GM23338 (cell line): ENCODE data around the gene STAT6. TPM values are rescaled to one million over a fixed set of nuclear protein-coding genes. Genes with fewer than 3 reads are reported as not detected.

Experiments
- ATAC-seq: fragments of 200-7000 bp; cut with Tn5 transposase; 3 replicates; pipeline ENCODE4 v1.9.1; 2020
- DNase-seq: peaks from one replicate; pipeline ENCODE4 v3.0.0-alpha.2; 2015; ENCODE audit warnings: low spot score
- H2AFZ ChIP-seq: fragments of 200-600 bp; sonication (generic); 2 replicates; pipeline ENCODE4 v1.8.0; 2016; ENCODE audit warnings: antibody characterized with exemption, mild to moderate bottlenecking, moderate library complexity
- H3F3A ChIP-seq: fragments of 200-600 bp; sonication (generic); replicated peaks from 2 replicates; pipeline ENCODE4 v1.8.0; 2017; ENCODE audit warnings: antibody characterized with exemption, mixed run types, low read depth
- H3K27ac ChIP-seq: fragments of 200-600 bp; sonication (generic); 2 replicates; pipeline ENCODE4 v1.6.1; 2016; ENCODE audit warnings: low read depth
- H3K27me3 ChIP-seq: fragments of 200-600 bp; sonication (generic); 2 replicates; pipeline ENCODE4 v1.8.0; 2016; ENCODE audit warnings: mild to moderate bottlenecking, mixed run types, moderate library complexity; ENCODE audit not compliant: insufficient read depth
- H3K36me3 ChIP-seq: fragments of 200-600 bp; sonication (generic); 2 replicates; pipeline ENCODE4 v1.8.0; 2016; ENCODE audit warnings: mild to moderate bottlenecking; ENCODE audit not compliant: insufficient read depth
- H3K4me1 ChIP-seq: fragments of 200-600 bp; sonication (generic); 2 replicates; pipeline ENCODE4 v1.8.0; 2016; ENCODE audit warnings: mild to moderate bottlenecking, moderate library complexity; ENCODE audit not compliant: insufficient read depth
- H3K4me2 ChIP-seq: fragments of 200-600 bp; sonication (generic); 2 replicates; pipeline ENCODE4 v1.7.1; 2017; ENCODE audit warnings: mixed run types
- H3K4me3 ChIP-seq: fragments of 200-600 bp; sonication (generic); 2 replicates; pipeline ENCODE4 v1.6.1; 2016; ENCODE audit warnings: mixed run types
- H3K79me2 ChIP-seq: fragments of 200-600 bp; sonication (generic); replicated peaks from 2 replicates; pipeline ENCODE4 v1.8.0; 2017; ENCODE audit warnings: mild to moderate bottlenecking; ENCODE audit not compliant: insufficient read depth
- H3K9me2 ChIP-seq: fragments of 200-600 bp; sonication (generic); 2 replicates; pipeline ENCODE4 v1.8.0; 2017; ENCODE audit not compliant: insufficient read depth
- H4K20me1 ChIP-seq: fragments of 200-600 bp; sonication (generic); replicated peaks from 2 replicates; pipeline ENCODE4 v1.8.0; 2017; ENCODE audit warnings: mild to moderate bottlenecking; ENCODE audit not compliant: insufficient read depth
- H3K27ac Mint-ChIP-seq: 2 replicates; pipeline ENCODE4 v1.8.0; 2020; ENCODE audit warnings: inconsistent platforms, mild to moderate bottlenecking, moderate library complexity, mixed read lengths
- H3K27me3 Mint-ChIP-seq: 3 replicates; pipeline ENCODE4 v1.8.0; 2022; ENCODE audit warnings: low read depth, mild to moderate bottlenecking, moderate library complexity, mixed read lengths, inconsistent platforms; ENCODE audit not compliant: insufficient read depth, poor library complexity
- H3K36me3 Mint-ChIP-seq: 3 replicates; pipeline ENCODE4 v1.8.0; 2021; ENCODE audit warnings: low read depth, mild to moderate bottlenecking, inconsistent platforms, moderate library complexity, mixed read lengths
- H3K4me1 Mint-ChIP-seq: 3 replicates; pipeline ENCODE4 v1.8.0; 2020; ENCODE audit warnings: mild to moderate bottlenecking, inconsistent platforms, mixed read lengths
- H3K4me3 Mint-ChIP-seq: 3 replicates; pipeline ENCODE4 v1.8.0; 2021; ENCODE audit warnings: moderate library complexity, mild to moderate bottlenecking, inconsistent platforms, mixed read lengths
- H3K9me3 Mint-ChIP-seq: 3 replicates; pipeline ENCODE4 v1.8.0; 2020; ENCODE audit warnings: moderate library complexity, mild to moderate bottlenecking, inconsistent platforms, mixed read lengths
- ETS1 ChIP-seq: IDR thresholded peaks from 2 replicates; pipeline ENCODE4 v1.6.1; 2016; ENCODE audit warnings: antibody characterized with exemption
- EZH2 ChIP-seq: fragments of 200-600 bp; sonication (generic); IDR thresholded peaks from one replicate; pipeline ENCODE4 v1.8.0; 2017; ENCODE audit warnings: antibody characterized with exemption, mild to moderate bottlenecking, low read depth; ENCODE audit not compliant: unreplicated experiment
- EZH2phosphoT487 ChIP-seq: fragments of 200-600 bp; sonication (generic); IDR thresholded peaks from one replicate; pipeline ENCODE4 v1.8.1; 2018; ENCODE audit warnings: antibody characterized with exemption; ENCODE audit not compliant: unreplicated experiment
- JUNB ChIP-seq: IDR thresholded peaks from one replicate; pipeline ENCODE4 v1.6.1; 2016; ENCODE audit warnings: antibody characterized with exemption; ENCODE audit not compliant: unreplicated experiment
- NANOG ChIP-seq: IDR thresholded peaks from 2 replicates; pipeline ENCODE4 v1.6.1; 2016; ENCODE audit warnings: antibody characterized with exemption, borderline replicate concordance
- POLR2AphosphoS5 ChIP-seq: IDR thresholded peaks from 2 replicates; pipeline ENCODE4 v1.6.1; 2016; ENCODE audit warnings: antibody characterized with exemption, low read depth
- STAT1 ChIP-seq: IDR thresholded peaks from one replicate; pipeline ENCODE4 v1.6.1; 2016; ENCODE audit warnings: antibody characterized with exemption; ENCODE audit not compliant: unreplicated experiment
- ZNF331 ChIP-seq: fragments of 250-450 bp; sonication (Bioruptor Pico); IDR thresholded peaks from 2 replicates; pipeline ENCODE4 v1.5.0; 2020; ENCODE audit warnings: low read depth, mild to moderate bottlenecking, moderate library complexity
- polyA plus RNA-seq: library from polyadenylated mRNA; unstranded; fragments of >200 nt; fragmentation: Nextera tagmentation; extraction: Ambion mirVana; gene quantifications from 2 replicates; pipeline ENCODE4 v1.2.1, GENCODE V29; 2016
- total RNA-seq: library from RNA; depleted of rRNA; stranded (reverse); fragments of >200 nt; shearing (Covaris generic); gene quantifications from 2 replicates; pipeline ENCODE4 v1.2.3, GENCODE V29; 2014
- TF ChIP-seq, protein P1 (sequence below): IDR thresholded peaks from one replicate; pipeline ENCODE4 v1.6.1; 2018; ENCODE audit warnings: antibody characterized with exemption; ENCODE audit not compliant: unreplicated experiment

STAT6 gene
- total and polyA plus RNA-seq, 2 experiments from 2014 or later = 14.3 to 28.1 TPM

DNA sequence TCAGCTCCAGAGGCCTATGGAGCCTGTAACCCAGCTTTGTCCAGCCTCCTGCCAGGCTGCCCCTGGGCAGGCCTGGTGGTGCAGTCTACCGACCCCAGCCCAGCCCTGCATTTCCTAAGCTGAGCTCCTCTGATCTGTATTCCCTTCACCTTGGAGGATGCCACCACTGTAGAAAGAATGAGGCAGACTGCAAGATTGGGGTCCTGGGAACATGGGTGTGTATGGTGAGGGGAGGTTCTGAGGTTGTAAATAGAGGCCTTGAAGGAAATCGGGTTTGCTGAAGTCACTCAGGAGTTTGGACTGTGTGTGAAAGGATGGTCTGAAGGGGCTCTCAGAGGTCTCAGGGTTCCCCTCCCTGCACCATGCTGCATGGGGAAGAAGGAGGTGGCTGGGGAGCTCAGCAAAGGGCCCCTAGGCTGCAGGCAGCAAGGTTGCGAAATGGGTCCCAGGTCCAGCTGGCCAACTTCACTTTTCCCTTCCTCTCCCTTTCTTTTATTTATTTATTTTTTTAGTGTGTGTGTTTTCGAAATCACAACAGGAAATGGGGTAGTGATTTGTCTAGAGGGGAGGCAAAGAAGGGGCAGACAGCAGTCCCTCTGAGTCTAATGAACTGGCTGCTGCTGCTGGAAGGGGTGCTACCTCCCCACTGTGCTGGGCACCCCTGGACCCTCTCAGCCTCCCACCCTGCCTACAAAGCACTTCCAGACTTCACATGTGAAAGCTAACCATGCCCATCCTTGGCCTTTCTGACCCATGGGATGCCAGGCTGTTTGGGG lies 37.5 kb upstream of the STAT6 start:
- Histone ChIP-seq H3K27me3 (no peaks in the 10 kb centered on the region), H4K20me1 (peaks cover 5% of the 10 kb centered on the region), H3F3A (0 out of 2 replicates have a peak, but pooled peaks cover 3% of the 10 kb centered on the region), H3K36me3 (peaks cover 11% of the 10 kb centered on the region; the same call in 1 of the 2 replicates), H3K4me1 (no peaks in the 10 kb centered on the region), H3K9me2 (no peaks in the 10 kb centered on the region), H3K27ac (peak overlapping the region; percentile 59; the same call in 1 of the 2 replicates), H2AFZ (no peak overlapping the region), H3K79me2 (no peaks in the 10 kb centered on the region), H3K4me3 (no peak overlapping the region), H3K4me2 (no peak overlapping the region)
- H3K4me3 Mint-ChIP-seq = no peak overlapping the region
- DNase-seq = no peak
- peaks cover 17% of the 10 kb centered on the region for H3K27me3 Mint-ChIP-seq
- 0 out of 2 replicates have a peak overlapping the region, but pooled peaks have one; percentile 17 for H3K27ac Mint-ChIP-seq
- H3K4me1 Mint-ChIP-seq = peaks cover 47% of the 10 kb centered on the region
- no peaks in the 10 kb centered on the region for H3K9me3 Mint-ChIP-seq
- no peak for ATAC-seq
- TF ChIP-seq STAT1 = no peak
- no peak for TF ChIP-seq JUNB
- no peak for TF ChIP-seq EZH2phosphoT487
- peaks cover 86% of the 10 kb centered on the region for H3K36me3 Mint-ChIP-seq

DNA sequence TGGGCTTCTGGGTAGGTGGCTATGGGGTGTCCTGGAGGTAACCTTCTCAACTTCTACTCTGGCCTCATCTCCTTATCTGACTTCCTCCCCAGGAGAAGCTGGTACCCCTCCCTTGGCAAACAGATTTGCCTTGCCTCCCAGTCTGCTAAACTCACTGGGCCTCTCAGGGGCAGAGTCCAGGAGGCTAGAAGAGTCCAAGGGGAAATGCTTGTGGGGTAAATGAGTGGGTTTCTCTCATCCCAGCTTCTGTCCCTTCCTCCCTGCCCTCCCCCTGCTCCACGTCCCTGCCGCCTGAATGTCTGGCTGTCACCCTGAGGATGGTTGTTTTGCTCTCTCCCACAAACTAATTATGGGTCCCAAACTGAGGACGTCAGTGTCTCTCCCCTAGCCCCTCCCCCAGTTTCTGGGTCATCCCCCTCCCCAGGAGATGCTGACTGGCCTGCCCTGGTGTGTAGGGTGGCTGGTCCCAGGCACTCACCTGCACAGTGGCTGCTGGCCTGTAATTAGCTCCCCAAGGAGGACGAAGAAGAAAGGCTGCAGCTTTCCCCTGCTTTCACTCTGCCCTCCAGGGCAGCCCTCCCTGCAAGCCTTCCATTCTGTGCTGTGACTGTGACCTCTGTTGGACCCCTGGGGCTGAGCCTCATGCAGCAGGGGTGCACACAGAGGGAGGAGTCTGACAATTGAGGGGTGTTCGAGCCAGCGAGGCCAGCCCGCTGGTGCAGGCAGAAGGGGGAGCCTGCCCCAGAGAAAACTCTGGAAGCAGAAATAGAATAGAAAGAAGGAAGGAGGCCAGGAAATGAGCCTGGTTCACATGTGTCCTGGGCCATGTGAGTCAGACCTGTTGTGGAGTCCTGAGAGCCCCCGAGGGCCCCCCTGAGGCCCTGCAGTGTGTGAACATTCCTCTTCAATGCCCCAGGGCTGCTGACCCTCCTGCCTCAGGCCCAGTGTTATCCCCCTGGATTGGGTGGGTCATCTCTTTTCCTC lies 36.1 kb upstream of the STAT6 start, which contains the start of gene LRP1-AS:
Gene LRP1-AS (minus strand): TSS at position 659 of the 984 bp plus-strand sequence.
- Histone ChIP-seq H3F3A (0 out of 2 replicates have a peak, but pooled peaks cover 3% of the 10 kb centered on the region), H2AFZ (no peak within 1 kb of the TSS), H3K4me2 (no peak within 1 kb of the TSS), H3K9me2 (no peaks in the 10 kb centered on the region), H3K79me2 (no peaks in the 10 kb centered on the region), H3K36me3 (peaks cover 14% of the 10 kb centered on the region; the same call in 1 of the 2 replicates), H3K27ac (peak within 1 kb of the TSS; percentile 83), H3K27me3 (no peaks in the 10 kb centered on the region), H3K4me3 (no peak within 1 kb of the TSS), H4K20me1 (peaks cover 11% of the 10 kb centered on the region), H3K4me1 (no peaks in the 10 kb centered on the region)
- H3K4me3 Mint-ChIP-seq = no peak within 1 kb of the TSS
- no peaks in the 10 kb centered on the region for H3K9me3 Mint-ChIP-seq
- DNase-seq (no peak), ATAC-seq (peak; percentile 19; the same call in 2 of the 3 replicates)
- H3K27me3 Mint-ChIP-seq = peaks cover 10% of the 10 kb centered on the region
- H3K4me1 Mint-ChIP-seq = peaks cover 41% of the 10 kb centered on the region
- H3K27ac Mint-ChIP-seq = peak within 1 kb of the TSS; percentile 87
- H3K36me3 Mint-ChIP-seq = peaks cover 87% of the 10 kb centered on the region
- TF ChIP-seq POLR2AphosphoS5 = no peak
- TF ChIP-seq NANOG = no peak
- TF ChIP-seq, protein P1, sequence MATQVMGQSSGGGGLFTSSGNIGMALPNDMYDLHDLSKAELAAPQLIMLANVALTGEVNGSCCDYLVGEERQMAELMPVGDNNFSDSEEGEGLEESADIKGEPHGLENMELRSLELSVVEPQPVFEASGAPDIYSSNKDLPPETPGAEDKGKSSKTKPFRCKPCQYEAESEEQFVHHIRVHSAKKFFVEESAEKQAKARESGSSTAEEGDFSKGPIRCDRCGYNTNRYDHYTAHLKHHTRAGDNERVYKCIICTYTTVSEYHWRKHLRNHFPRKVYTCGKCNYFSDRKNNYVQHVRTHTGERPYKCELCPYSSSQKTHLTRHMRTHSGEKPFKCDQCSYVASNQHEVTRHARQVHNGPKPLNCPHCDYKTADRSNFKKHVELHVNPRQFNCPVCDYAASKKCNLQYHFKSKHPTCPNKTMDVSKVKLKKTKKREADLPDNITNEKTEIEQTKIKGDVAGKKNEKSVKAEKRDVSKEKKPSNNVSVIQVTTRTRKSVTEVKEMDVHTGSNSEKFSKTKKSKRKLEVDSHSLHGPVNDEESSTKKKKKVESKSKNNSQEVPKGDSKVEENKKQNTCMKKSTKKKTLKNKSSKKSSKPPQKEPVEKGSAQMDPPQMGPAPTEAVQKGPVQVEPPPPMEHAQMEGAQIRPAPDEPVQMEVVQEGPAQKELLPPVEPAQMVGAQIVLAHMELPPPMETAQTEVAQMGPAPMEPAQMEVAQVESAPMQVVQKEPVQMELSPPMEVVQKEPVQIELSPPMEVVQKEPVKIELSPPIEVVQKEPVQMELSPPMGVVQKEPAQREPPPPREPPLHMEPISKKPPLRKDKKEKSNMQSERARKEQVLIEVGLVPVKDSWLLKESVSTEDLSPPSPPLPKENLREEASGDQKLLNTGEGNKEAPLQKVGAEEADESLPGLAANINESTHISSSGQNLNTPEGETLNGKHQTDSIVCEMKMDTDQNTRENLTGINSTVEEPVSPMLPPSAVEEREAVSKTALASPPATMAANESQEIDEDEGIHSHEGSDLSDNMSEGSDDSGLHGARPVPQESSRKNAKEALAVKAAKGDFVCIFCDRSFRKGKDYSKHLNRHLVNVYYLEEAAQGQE = no peak
- no peak for TF ChIP-seq STAT1
- no peak for TF ChIP-seq EZH2
- no peak for TF ChIP-seq EZH2phosphoT487
- no peak for TF ChIP-seq ETS1
- no peak for TF ChIP-seq JUNB
- no peak for TF ChIP-seq ZNF331 (CRISPR knock-in tag)
